Adrenal gland (tissue), 12 donors: ENCODE results near the gene GLYATL1. TPM values are rescaled to one million over a fixed set of nuclear protein-coding genes. Genes with fewer than 3 reads are reported as not detected.

Experiments
- polyA plus RNA-seq, 3 donors: library from polyadenylated mRNA; stranded (reverse); fragments of 200-250 nt in 2 of 3; fragments of 350-450 nt in 1 of 3; fragmentation: Illumina TruSeq in 1 of 3; extraction: RNeasy Lipid Tissue Mini Kit (QIAGEN cat#74804) in 1 of 3; gene quantifications; one replicate each; pipeline ENCODE4 v1.2.3, GENCODE V29; 2013 to 2014
- total RNA-seq, 9 donors: library from RNA; depleted of rRNA in 4 of 9; stranded (reverse); fragments of >200 nt in 4 of 9; fragments of 120-200 nt in 1 of 9; fragmentation: NEBNext Ultra II Directional in 1 of 9; extraction: Animal tissue kit (Norgen Biotek cat#: 25700) in 1 of 9; gene quantifications; one replicate each; pipeline versions ENCODE4 v1.1.0 to v1.2.4, GENCODE V29; 2013 to 2023
- donor health status: healthy with polysubstance abuse.
- donor health status: Bipolar disorder and iron deficiency.
- donor health status: DM: yes; HTN: yes; CAD: no.
- donor health status: DM: no; HTN: no; CAD: no.
- donor health status: DM: no; HTN: no; CAD: no.
- donor health status: DM: yes; HTN: yes; CAD: no.

Gene GLYATL1
- total and polyA plus RNA-seq, 12 donors, result 0.07 to 0.50 (median 0.15) TPM; not detected in 8

Other genes starting within 250 kb of the GLYATL1 start
- under 1 TPM in 1 of 9 donors, not detected in 8; 0.29 TPM for gene GLYAT, start 207.5 kb upstream of the GLYATL1 start, total RNA-seq
- under 1 TPM in 2 of 3 donors, not detected in 1; 0.09 to 0.13 TPM for gene GLYAT, start 207.5 kb upstream of the GLYATL1 start, polyA plus RNA-seq
- under 1 TPM in 1 of 9 donors, not detected in 8; 0.17 TPM for gene GLYATL2, start 94.8 kb upstream of the GLYATL1 start, total RNA-seq
- under 1 TPM; 0.13 to 0.56 (median 0.20) TPM for gene GLYATL2, start 94.8 kb upstream of the GLYATL1 start, polyA plus RNA-seq
- gene GLYATL1B, start 146.8 kb downstream of the GLYATL1 start, total RNA-seq, result not detected
- gene GLYATL1B, start 146.8 kb downstream of the GLYATL1 start, polyA plus RNA-seq, result not detected
- 10 to 100 TPM in 1 of 9 donors, 1 to 10 TPM in 3, under 1 TPM in 4, not detected in 1; 0.26 to 14.1 (median 0.94) TPM for gene FAM111B, start 167.7 kb downstream of the GLYATL1 start, total RNA-seq
- gene FAM111B, start 167.7 kb downstream of the GLYATL1 start, polyA plus RNA-seq, result 1 to 10 TPM in 1 of 3 donors, under 1 TPM in 2; 0.08 to 2.5 (median 0.20) TPM
- 10 to 100 TPM; 15.8 to 42.6 (median 32.2) TPM for gene FAM111A, start 203.4 kb downstream of the GLYATL1 start, total RNA-seq
- 10 to 100 TPM; 13.5 to 92.5 (median 30.7) TPM for gene FAM111A, start 203.4 kb downstream of the GLYATL1 start, polyA plus RNA-seq
- 1 to 10 TPM; 2.2 to 7.8 (median 3.3) TPM for gene DTX4, start 232.6 kb downstream of the GLYATL1 start, total RNA-seq
- gene DTX4, start 232.6 kb downstream of the GLYATL1 start, polyA plus RNA-seq, result 1 to 10 TPM; 1.2 to 2.9 (median 2.3) TPM